ENCODE data around the gene CD3E. TPM values are rescaled to one million over a fixed set of nuclear protein-coding genes. Genes with fewer than 3 reads are reported as not detected.
A peak's percentile ranks its signal among the peaks of the same experiment; 100 is the strongest.

CD3E gene
- total and polyA plus RNA-seq, 2 of the 8 experiments (the other 6 are each of a cell fraction or from before 2014, with no cell fraction given): not detected

DNA sequence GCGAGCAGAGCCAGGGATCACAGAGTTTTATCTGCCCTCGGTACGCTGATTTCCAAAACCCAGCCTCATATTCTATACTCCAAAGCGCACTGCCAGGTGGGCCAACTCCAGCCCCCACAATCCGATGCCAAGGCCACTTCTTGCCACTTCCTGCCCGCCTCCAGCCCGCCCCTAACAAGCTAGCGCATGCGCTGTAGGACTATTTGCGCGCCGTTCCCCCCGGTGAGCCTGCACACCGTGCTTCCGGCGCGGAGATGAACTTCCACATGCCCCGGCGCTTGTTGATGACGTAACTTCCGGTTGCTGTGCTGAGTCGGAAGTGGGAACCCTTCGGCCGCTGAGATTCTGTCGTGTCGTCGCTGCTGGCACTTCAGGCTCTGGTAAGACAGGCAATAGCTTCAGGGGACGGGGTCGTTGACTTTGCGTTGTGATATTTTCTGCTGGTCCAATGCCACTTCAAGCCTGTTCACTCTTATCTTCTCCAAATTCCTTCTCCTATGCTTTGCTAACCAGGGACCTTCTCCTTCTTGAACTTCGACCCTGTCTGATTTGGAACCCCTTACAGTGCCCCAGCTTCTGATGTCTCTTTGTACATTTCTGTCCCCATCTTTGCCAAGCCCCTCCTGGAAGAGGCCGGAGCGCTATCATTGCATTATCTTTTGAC lies 54.9 kb downstream of the CD3E start, which contains the start of gene UBE4A (continued):
- TF ChIP-seq, protein P1, sequence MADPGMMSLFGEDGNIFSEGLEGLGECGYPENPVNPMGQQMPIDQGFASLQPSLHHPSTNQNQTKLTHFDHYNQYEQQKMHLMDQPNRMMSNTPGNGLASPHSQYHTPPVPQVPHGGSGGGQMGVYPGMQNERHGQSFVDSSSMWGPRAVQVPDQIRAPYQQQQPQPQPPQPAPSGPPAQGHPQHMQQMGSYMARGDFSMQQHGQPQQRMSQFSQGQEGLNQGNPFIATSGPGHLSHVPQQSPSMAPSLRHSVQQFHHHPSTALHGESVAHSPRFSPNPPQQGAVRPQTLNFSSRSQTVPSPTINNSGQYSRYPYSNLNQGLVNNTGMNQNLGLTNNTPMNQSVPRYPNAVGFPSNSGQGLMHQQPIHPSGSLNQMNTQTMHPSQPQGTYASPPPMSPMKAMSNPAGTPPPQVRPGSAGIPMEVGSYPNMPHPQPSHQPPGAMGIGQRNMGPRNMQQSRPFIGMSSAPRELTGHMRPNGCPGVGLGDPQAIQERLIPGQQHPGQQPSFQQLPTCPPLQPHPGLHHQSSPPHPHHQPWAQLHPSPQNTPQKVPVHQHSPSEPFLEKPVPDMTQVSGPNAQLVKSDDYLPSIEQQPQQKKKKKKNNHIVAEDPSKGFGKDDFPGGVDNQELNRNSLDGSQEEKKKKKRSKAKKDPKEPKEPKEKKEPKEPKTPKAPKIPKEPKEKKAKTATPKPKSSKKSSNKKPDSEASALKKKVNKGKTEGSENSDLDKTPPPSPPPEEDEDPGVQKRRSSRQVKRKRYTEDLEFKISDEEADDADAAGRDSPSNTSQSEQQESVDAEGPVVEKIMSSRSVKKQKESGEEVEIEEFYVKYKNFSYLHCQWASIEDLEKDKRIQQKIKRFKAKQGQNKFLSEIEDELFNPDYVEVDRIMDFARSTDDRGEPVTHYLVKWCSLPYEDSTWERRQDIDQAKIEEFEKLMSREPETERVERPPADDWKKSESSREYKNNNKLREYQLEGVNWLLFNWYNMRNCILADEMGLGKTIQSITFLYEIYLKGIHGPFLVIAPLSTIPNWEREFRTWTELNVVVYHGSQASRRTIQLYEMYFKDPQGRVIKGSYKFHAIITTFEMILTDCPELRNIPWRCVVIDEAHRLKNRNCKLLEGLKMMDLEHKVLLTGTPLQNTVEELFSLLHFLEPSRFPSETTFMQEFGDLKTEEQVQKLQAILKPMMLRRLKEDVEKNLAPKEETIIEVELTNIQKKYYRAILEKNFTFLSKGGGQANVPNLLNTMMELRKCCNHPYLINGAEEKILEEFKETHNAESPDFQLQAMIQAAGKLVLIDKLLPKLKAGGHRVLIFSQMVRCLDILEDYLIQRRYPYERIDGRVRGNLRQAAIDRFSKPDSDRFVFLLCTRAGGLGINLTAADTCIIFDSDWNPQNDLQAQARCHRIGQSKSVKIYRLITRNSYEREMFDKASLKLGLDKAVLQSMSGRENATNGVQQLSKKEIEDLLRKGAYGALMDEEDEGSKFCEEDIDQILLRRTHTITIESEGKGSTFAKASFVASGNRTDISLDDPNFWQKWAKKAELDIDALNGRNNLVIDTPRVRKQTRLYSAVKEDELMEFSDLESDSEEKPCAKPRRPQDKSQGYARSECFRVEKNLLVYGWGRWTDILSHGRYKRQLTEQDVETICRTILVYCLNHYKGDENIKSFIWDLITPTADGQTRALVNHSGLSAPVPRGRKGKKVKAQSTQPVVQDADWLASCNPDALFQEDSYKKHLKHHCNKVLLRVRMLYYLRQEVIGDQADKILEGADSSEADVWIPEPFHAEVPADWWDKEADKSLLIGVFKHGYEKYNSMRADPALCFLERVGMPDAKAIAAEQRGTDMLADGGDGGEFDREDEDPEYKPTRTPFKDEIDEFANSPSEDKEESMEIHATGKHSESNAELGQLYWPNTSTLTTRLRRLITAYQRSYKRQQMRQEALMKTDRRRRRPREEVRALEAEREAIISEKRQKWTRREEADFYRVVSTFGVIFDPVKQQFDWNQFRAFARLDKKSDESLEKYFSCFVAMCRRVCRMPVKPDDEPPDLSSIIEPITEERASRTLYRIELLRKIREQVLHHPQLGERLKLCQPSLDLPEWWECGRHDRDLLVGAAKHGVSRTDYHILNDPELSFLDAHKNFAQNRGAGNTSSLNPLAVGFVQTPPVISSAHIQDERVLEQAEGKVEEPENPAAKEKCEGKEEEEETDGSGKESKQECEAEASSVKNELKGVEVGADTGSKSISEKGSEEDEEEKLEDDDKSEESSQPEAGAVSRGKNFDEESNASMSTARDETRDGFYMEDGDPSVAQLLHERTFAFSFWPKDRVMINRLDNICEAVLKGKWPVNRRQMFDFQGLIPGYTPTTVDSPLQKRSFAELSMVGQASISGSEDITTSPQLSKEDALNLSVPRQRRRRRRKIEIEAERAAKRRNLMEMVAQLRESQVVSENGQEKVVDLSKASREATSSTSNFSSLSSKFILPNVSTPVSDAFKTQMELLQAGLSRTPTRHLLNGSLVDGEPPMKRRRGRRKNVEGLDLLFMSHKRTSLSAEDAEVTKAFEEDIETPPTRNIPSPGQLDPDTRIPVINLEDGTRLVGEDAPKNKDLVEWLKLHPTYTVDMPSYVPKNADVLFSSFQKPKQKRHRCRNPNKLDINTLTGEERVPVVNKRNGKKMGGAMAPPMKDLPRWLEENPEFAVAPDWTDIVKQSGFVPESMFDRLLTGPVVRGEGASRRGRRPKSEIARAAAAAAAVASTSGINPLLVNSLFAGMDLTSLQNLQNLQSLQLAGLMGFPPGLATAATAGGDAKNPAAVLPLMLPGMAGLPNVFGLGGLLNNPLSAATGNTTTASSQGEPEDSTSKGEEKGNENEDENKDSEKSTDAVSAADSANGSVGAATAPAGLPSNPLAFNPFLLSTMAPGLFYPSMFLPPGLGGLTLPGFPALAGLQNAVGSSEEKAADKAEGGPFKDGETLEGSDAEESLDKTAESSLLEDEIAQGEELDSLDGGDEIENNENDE (IDR thresholded peaks at IDR 0.05; ENCODE audit: insufficient replicate concordance, low read length): no peak
- TF ChIP-seq CTBP2 (IDR thresholded peaks at IDR 0.05; ENCODE audit: borderline replicate concordance, insufficient read depth, insufficient read length, low read length) (no peak), SUZ12 (IDR thresholded peaks at IDR 0.05; ENCODE audit: low read length) (no peak), JUND (IDR thresholded peaks at IDR 0.05; ENCODE audit: low read length) (peak; percentile 73; the same call in 1 of the 2 replicates), SP1 (IDR thresholded peaks at IDR 0.05; ENCODE audit: low read depth, low read length) (peak; percentile 39; the same call in 1 of the 2 replicates), KDM1A (IDR thresholded peaks at IDR 0.05; ENCODE audit: borderline replicate concordance, low read length) (peak; percentile 52; the same call in 1 of the 2 replicates), RBBP5 (IDR thresholded peaks at IDR 0.05; ENCODE audit: borderline replicate concordance, low read depth, low read length) (no peak), POLR2A (IDR thresholded peaks at IDR 0.05; ENCODE audit: control extremely low read depth in 1 of 2, low read depth in 2 of 2, low read length in 2 of 2) (peak in 1 of 2 experiments; percentile 90; a peak in 2 of 3 replicates), TAF7 (optimal IDR thresholded peaks at IDR 0.05; ENCODE audit: borderline replicate concordance, low read depth, low read length) (no peak), RXRA (IDR thresholded peaks at IDR 0.05; ENCODE audit: insufficient read depth, low read depth, low read length) (no peak), CEBPB (IDR thresholded peaks at IDR 0.05; ENCODE audit: low read depth, low read length) (peak; percentile 44; the same call in 1 of the 2 replicates)

Data from H1 (cell line).